Heart left ventricle (tissue), 13 donors: ENCODE data around the gene TRUB2.

Source experiments
- POLR2A ChIP-seq, 2 donors: fragments of 450-650 bp; IDR thresholded peaks; one replicate each; pipeline ENCODE4 v1.6.1; 2017; ENCODE audit warnings: antibody characterized with exemption in 2 of 2, mild to moderate bottlenecking in 2 of 2, moderate library complexity in 2 of 2
- TF ChIP-seq, protein P1 (sequence below), 12 donors: fragments of 200-600 bp; sonication (generic) in 4 of 12; IDR thresholded peaks; one replicate each; pipeline versions ENCODE4 v1.5.0 to v1.8.0; 2018 to 2022; ENCODE audit warnings: antibody characterized with exemption in 12 of 12, mild to moderate bottlenecking in 5 of 12
- donor health status: ischemic (EF 13 %, LVEDD 7.1; RV severe dilation, severe dysfunction).
- donor health status: DM: no; HTN: yes; CAD: no.
- donor health status: DM: no; HTN: no; CAD: no.
- donor health status: ischemic (EF 25% LVEDD 6.9; RV normal size, moderate dysfunction).
- donor health status: ischemic (EF 25% LVEDD 5.7; RV mildly dilated, moderate dysfunction).
- donor health status: ischemic (EF 35%, LVEDD 5.7; RV mildly dilated, moderate dysfunction).
- donor health status: nonischemic (EF 11% LVEDD 7.7; RV severe dilation, severe dysfunction).
- donor health status: DM: yes; HTN: yes; CAD: no.
- donor health status: PGD.
- donor health status: ischemic (EF 29% LVEDD 5.4; RV normal size, mild dysfunction).
- donor health status: nonischemic (EF 23%, LVEDD 6.1; RV moderate dilation, normal function).

DNA sequence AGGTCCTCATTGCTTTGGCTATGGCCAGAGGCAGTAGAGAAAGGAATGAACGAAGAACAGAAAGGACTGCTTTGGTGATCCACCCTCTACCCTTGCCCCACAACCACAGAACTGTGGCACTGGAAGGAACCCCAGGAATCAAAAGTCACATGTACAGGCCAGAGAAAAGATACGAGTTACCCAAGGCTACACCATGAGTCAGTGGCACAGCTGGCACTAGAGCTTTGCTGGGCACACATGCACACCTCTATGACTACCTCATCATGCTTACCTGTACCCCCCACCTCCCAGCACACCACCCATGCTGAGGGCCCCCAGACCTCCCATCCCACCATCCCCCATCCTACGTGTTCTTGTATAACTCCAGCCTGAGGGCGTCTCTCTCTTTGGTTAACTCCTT, 59.6 kb downstream of the TRUB2 start:
- no peak for TF ChIP-seq POLR2A (IDR thresholded peaks at IDR 0.05)
- TF ChIP-seq, protein P1, sequence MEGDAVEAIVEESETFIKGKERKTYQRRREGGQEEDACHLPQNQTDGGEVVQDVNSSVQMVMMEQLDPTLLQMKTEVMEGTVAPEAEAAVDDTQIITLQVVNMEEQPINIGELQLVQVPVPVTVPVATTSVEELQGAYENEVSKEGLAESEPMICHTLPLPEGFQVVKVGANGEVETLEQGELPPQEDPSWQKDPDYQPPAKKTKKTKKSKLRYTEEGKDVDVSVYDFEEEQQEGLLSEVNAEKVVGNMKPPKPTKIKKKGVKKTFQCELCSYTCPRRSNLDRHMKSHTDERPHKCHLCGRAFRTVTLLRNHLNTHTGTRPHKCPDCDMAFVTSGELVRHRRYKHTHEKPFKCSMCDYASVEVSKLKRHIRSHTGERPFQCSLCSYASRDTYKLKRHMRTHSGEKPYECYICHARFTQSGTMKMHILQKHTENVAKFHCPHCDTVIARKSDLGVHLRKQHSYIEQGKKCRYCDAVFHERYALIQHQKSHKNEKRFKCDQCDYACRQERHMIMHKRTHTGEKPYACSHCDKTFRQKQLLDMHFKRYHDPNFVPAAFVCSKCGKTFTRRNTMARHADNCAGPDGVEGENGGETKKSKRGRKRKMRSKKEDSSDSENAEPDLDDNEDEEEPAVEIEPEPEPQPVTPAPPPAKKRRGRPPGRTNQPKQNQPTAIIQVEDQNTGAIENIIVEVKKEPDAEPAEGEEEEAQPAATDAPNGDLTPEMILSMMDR (IDR thresholded peaks at IDR 0.05) = no peak
